C4-2B (cell line): ENCODE measurements around the gene TOP1.

Experiments
- H3K27ac ChIP-seq: fragments of 450-650 bp; 2 replicates; pipeline ENCODE4 v1.5.1; 2017
- ZFX ChIP-seq: fragments of 450-650 bp; IDR thresholded peaks from 2 replicates; pipeline ENCODE4 v1.6.1; 2017
- TF ChIP-seq, protein P1 (sequence below): fragments of 450-650 bp; conservative IDR thresholded peaks from 2 replicates; pipeline ENCODE4 v1.5.1; 2017; ENCODE audit warnings: mild to moderate bottlenecking

TOP1 gene

DNA sequence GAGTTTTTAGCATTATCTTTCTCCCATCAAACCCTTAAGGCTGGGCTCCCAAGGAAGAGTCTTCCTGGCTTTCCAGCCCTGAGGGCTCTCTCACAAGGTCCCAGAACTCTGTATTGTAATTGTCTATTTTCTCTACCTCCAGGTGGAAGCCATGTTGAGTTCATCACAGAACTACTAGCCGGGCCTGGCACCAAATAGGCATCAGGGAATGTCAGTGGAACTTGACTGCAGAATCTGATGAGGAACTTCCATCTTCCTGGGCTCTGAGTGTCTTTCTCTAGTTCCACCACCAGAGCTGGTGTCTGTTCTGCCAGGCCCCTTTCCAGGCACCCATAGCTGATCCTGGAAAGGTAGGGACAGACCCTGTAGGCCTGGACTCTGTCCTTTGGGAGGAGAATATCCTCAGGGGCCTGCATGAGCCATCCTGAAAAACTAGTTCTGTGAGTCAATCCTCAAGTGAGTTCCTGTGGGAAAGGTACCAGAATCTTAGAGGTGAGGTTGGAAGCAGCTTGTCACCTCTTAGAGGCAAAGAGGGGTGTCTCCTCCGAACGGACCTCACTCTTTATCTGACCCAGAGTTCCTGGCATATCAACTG, 11.1 kb upstream of the TOP1 start:
- TF ChIP-seq, protein P1, sequence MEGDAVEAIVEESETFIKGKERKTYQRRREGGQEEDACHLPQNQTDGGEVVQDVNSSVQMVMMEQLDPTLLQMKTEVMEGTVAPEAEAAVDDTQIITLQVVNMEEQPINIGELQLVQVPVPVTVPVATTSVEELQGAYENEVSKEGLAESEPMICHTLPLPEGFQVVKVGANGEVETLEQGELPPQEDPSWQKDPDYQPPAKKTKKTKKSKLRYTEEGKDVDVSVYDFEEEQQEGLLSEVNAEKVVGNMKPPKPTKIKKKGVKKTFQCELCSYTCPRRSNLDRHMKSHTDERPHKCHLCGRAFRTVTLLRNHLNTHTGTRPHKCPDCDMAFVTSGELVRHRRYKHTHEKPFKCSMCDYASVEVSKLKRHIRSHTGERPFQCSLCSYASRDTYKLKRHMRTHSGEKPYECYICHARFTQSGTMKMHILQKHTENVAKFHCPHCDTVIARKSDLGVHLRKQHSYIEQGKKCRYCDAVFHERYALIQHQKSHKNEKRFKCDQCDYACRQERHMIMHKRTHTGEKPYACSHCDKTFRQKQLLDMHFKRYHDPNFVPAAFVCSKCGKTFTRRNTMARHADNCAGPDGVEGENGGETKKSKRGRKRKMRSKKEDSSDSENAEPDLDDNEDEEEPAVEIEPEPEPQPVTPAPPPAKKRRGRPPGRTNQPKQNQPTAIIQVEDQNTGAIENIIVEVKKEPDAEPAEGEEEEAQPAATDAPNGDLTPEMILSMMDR = no peak
- TF ChIP-seq ZFX = peak; percentile 27; the same call in 1 of the 2 replicates

DNA sequence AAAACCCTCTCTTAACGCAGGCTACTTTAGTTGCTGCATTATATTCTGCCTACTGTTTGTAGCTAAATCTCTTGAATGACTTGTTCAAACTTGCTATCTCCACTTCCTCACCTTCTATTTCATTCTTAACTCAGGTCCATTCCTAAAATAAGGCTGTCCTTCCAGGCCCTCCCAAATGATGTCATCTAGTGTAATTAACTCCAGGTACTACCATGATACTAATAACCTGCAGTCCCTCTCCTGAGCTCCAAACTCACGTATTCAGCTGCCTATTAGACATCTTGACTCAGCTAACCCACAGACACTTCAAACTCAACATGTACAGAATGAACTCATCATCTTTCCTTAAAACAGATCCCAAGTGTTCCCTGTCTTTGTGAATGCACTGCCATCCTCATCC, 10.5 kb upstream of the TOP1 start:
- TF ChIP-seq ZFX = no peak
- TF ChIP-seq, protein P1 = no peak
- no peak overlapping the region; the same call in 1 of the 2 replicates for H3K27ac ChIP-seq

More for the DNA sequence above, 11.1 kb upstream of the TOP1 start:
- peak overlapping the region; percentile 26; the same call in 1 of the 2 replicates for H3K27ac ChIP-seq

DNA sequence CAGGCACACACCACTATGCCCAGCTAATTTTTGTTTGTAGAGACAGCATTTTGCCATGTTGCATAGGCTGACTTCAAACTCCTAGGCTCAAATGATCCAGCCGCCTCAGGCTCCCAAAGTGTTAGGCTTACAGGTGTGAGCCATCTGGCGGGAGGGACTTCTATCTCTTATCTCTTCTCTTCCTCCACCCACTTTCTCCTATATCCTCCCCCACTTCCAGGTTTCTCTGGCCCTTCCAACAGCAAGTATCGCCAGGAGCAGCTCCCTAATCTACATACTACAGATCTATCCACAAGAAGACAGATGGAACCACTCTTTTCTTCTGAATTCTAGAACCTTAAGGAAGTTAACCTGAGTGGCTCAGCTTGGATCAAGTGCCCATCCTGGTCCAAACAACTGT, 5.1 kb upstream of the TOP1 start:
- TF ChIP-seq, protein P1 = no peak
- no peak for TF ChIP-seq ZFX

DNA sequence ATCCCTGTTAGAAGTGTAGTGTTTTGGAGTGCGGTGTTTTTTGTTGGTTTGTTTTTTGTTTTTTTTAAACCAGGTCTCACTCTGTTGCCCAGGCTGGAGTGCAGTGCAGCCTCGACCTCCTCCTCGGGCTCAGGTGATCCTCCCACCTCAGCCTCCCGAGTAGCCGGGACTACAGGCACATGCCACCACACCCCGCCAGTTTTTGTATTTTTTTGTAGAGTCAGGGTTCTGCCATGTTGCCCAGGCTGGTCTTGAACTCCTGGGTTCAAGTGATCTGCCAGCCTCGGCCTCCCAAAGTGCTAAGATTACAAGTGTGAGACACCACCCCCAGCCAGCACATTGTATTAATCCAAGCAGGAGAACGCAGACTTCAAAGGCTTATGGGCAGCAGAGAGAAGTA, 1.3 kb upstream of the TOP1 start:
- H3K27ac ChIP-seq = peak overlapping the region; percentile 99
- TF ChIP-seq ZFX = no peak
- TF ChIP-seq, protein P1 = no peak

More for the DNA sequence above, 5.1 kb upstream of the TOP1 start:
- no peak overlapping the region for H3K27ac ChIP-seq

DNA sequence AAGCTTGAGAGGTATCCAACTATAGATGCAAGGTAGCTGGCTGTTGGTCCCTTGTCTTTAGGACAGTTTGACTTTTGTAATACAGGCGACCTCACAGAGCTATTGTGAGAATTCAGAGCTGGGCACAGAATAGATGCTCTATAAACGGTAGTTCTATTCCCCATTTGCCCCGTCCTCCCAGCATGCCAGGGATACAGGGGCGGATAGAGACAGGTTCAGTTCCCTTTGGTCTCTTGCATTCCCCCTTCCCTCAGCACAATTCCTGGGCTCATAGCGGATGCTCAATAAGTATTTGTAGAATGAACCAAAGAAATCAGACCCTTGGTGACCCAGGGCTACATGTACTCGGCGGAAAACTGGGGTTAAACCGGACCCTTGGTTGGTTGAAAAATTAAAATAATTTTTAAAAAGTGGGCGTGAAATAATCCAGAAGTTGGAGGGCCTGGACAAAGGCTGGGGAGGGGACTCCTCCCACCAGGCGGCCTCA, 707 bp upstream of the TOP1 start:
- peak overlapping the region; percentile 99 for H3K27ac ChIP-seq
- TF ChIP-seq, protein P1 = no peak
- no peak for TF ChIP-seq ZFX

GRCh38 chr20:41029150-41029901, 704 bp downstream of the TOP1 start:
- peak overlapping the region; percentile 99 for H3K27ac ChIP-seq
- TF ChIP-seq, protein P1 = no peak
- peak; percentile 82 for TF ChIP-seq ZFX

DNA sequence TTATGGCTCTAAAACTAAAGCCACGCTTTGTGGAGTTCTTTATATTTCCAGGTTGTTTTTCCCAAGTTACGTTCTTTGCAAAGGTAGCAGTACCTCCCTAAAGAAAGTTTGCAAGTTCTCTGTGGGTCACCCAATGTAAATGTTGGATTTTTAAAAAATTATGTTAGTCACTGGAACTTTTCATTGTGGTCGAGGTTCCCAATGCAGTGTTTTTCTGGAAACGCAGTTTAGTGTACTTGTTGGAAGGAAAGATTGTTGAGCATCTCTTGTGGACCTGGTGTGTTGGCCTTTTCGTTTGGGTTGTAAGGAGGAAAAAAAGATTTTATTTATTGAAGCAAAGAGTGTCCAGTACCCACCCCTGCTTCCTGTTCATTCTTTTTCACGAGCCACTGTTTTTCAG, 1.4 kb downstream of the TOP1 start:
- H3K27ac ChIP-seq = peak overlapping the region; percentile 99; the same call in 1 of the 2 replicates
- TF ChIP-seq ZFX = no peak
- TF ChIP-seq, protein P1 = no peak
